ENCODE results near the gene KDM6B. TPM values are rescaled to one million over a fixed set of nuclear protein-coding genes. Genes with fewer than 3 reads are reported as not detected.
A peak's percentile ranks its signal among the peaks of the same experiment; 100 is the strongest.

Gene KDM6B
- total and polyA plus RNA-seq, 8 donors: 4.6 to 27.2 (median 10.9) TPM

- Histone ChIP-seq H3K4me3 (peak overlapping the region; percentile 66 to 78 (median 72)), H3K9me3 (no peaks in the 10 kb centered on the region), H3K36me3 (peaks cover 26 to 43% (median 40%) of the 10 kb centered on the region in 4 donors), H3K27ac (peak overlapping the region; percentile 96 to 100 (median 99)), H3K4me1 (peaks cover 37 to 64% (median 63%) of the 10 kb centered on the region in 4 donors), H3K27me3 (no peaks in the 10 kb centered on the region)
- no peak for DNase-seq
- WGBS, 5 donors: 0 to 1% (median 0%) methylated on average over 9 to 17 of the region's 17 CpGs
- intact Hi-C loops (cut with DNase I; ENCODE audit: low total_unique reads): no loop called here
- no peak for TF ChIP-seq POLR2AphosphoS5 (IDR thresholded peaks at IDR 0.05)
- no peak for TF ChIP-seq POLR2A (IDR thresholded peaks at IDR 0.05)
- TF ChIP-seq CTCF (IDR thresholded peaks at IDR 0.05): no peak
- TF ChIP-seq EP300 (IDR thresholded peaks at IDR 0.05): no peak
These were observed 9.2 kb downstream of the KDM6B start for GRCh38 chr17:7843257-7843535.

GRCh38 chr17:7843536-7844291 is 9.7 kb downstream of the KDM6B start:
- H3K27me3 ChIP-seq: no peaks in the 10 kb centered on the region
- H3K27ac ChIP-seq: peak overlapping the region; percentile 96 to 100 (median 99)
- H3K4me3 ChIP-seq: peak overlapping the region; percentile 66 to 78 (median 72)
- intact Hi-C loops (cut with DNase I; ENCODE audit: low total_unique reads): no loop called here
- H3K9me3 ChIP-seq: no peaks in the 10 kb centered on the region
- H3K4me1 ChIP-seq: peaks cover 32 to 58% (median 58%) of the 10 kb centered on the region in 4 donors
- TF ChIP-seq POLR2AphosphoS5 (IDR thresholded peaks at IDR 0.05) (peak in 2 of 3 donors; percentile 73 to 77), POLR2A (IDR thresholded peaks at IDR 0.05) (peak in 1 of 4 donors; percentile 66), EP300 (IDR thresholded peaks at IDR 0.05) (no peak)
- H3K36me3 ChIP-seq: peaks cover 31 to 48% (median 45%) of the 10 kb centered on the region in 4 donors
- DNase-seq: peak; percentile 92 to 95
- WGBS, 5 donors: 0 to 1% (median 0%) methylated on average over 53 to 61 of the region's 61 CpGs

- H3K4me3 ChIP-seq: peak overlapping the region; percentile 66 to 78 (median 72)
- H3K27ac ChIP-seq: peak overlapping the region; percentile 96 to 100 (median 99)
- DNase-seq: peak; percentile 92 to 98
- intact Hi-C loops (cut with DNase I; ENCODE audit: low total_unique reads): no loop called here
- H3K9me3 ChIP-seq: no peaks in the 10 kb centered on the region
- H3K4me1 ChIP-seq: peaks cover 24 to 50% (median 50%) of the 10 kb centered on the region in 4 donors
- TF ChIP-seq POLR2A (IDR thresholded peaks at IDR 0.05): peak in 2 of 4 donors; percentile 70 to 94
- no peak for TF ChIP-seq CTCF (IDR thresholded peaks at IDR 0.05)
- no peak for TF ChIP-seq EP300 (IDR thresholded peaks at IDR 0.05)
- TF ChIP-seq POLR2AphosphoS5 (IDR thresholded peaks at IDR 0.05): peak; percentile 91 to 94 (median 92)
- 0 to 1% (median 0%) methylated on average over 54 to 71 of the region's 71 CpGs for WGBS, 5 donors
- no peaks in the 10 kb centered on the region for H3K27me3 ChIP-seq
- peaks cover 39 to 56% (median 53%) of the 10 kb centered on the region in 4 donors for H3K36me3 ChIP-seq
These were observed 10.5 kb downstream of the KDM6B start for GRCh38 chr17:7844292-7845154.

GRCh38 chr17:7845359-7846062 is 11.5 kb downstream of the KDM6B start:
- peak in 1 of 2 donors; percentile 12 for DNase-seq
- 67 to 81% (median 74%) methylated on average over 15 of the region's 15 CpGs for WGBS, 5 donors
- peaks cover 49 to 60% (median 57%) of the 10 kb centered on the region in 4 donors for H3K36me3 ChIP-seq
- TF ChIP-seq CTCF (IDR thresholded peaks at IDR 0.05) (no peak), POLR2AphosphoS5 (IDR thresholded peaks at IDR 0.05) (no peak), POLR2A (IDR thresholded peaks at IDR 0.05) (no peak), EP300 (IDR thresholded peaks at IDR 0.05) (no peak)
- H3K27me3 ChIP-seq: no peaks in the 10 kb centered on the region
- peak overlapping the region; percentile 66 to 78 (median 72) for H3K4me3 ChIP-seq
- H3K4me1 ChIP-seq: peaks cover 20 to 42% (median 41%) of the 10 kb centered on the region in 4 donors
- intact Hi-C loops (cut with DNase I; ENCODE audit: low total_unique reads): no loop called here
- no peaks in the 10 kb centered on the region for H3K9me3 ChIP-seq
- H3K27ac ChIP-seq: peak overlapping the region; percentile 79 to 100 (median 99)

Data from stomach (tissue), 9 donors.